OCI-LY7 (cell line): ENCODE results near the gene MUC3A. TPM values are rescaled to one million over a fixed set of nuclear protein-coding genes. Genes with fewer than 3 reads are reported as not detected.
"Not testable (repeated sequence)": the region's sequence is repeated elsewhere in the genome, so short reads cannot be mapped to it uniquely, and the experiment has no call there.

Experiments
- BruUV-seq: library from RNA; stranded (reverse); fragments of 400-500 nt; replicated peaks from 2 replicates; lab custom pipeline; 2021; lab: Mats Ljungman, UMichigan
- CTCF ChIA-PET: fragments of 300-600 bp; sonication (Branson Sonifier 250); formaldehyde crosslinking; loops from one replicate; lab custom pipeline; 2022; ENCODE audit warnings: antibody characterized with exemption; ENCODE audit not compliant: unreplicated experiment; lab: Charles Lee
- POLR2A ChIA-PET: fragments of 300-600 bp; sonication (Branson Sonifier 250); formaldehyde crosslinking; loops from one replicate; lab custom pipeline; 2022; ENCODE audit warnings: antibody characterized with exemption; lab: Charles Lee
- DNase-seq: peaks from one replicate; pipeline ENCODE4 v3.0.0-alpha.2; 2015; ENCODE audit warnings: low spot score
- H2AFZ ChIP-seq: fragments of 200-600 bp; sonication (generic), shearing (Covaris generic); 2 replicates; pipeline ENCODE4 v1.6.1; 2014; ENCODE audit warnings: mild to moderate bottlenecking, antibody characterized with exemption, low read length, moderate library complexity
- H3K27ac ChIP-seq: fragments of 200-600 bp; sonication (generic); 2 replicates; pipeline ENCODE4 v1.5.1; 2014; ENCODE audit warnings: mixed run types, low read depth, mild to moderate bottlenecking, moderate library complexity, low read length, inconsistent platforms; ENCODE audit not compliant: poor library complexity, severe bottlenecking
- H3K36me3 ChIP-seq: fragments of 200-600 bp; sonication (generic); 2 replicates; pipeline ENCODE4 v1.6.1; 2014; ENCODE audit warnings: mild to moderate bottlenecking, antibody characterized with exemption, low read length, moderate library complexity, mixed read lengths; ENCODE audit not compliant: insufficient read depth
- H3K4me1 ChIP-seq: fragments of 200-600 bp; sonication (generic); 2 replicates; pipeline ENCODE4 v1.5.1; 2014; ENCODE audit warnings: mild to moderate bottlenecking, low read length; ENCODE audit not compliant: insufficient read depth, poor library complexity, severe bottlenecking
- H3K4me2 ChIP-seq: fragments of 200-600 bp; sonication (generic); 2 replicates; pipeline ENCODE4 v1.6.1; 2014; ENCODE audit warnings: mild to moderate bottlenecking, low read length
- H3K4me3 ChIP-seq: fragments of 200-600 bp; sonication (generic); 2 replicates; pipeline ENCODE4 v1.5.1; 2014; ENCODE audit warnings: mild to moderate bottlenecking, low read depth, low read length; ENCODE audit not compliant: poor library complexity, severe bottlenecking
- H3K79me2 ChIP-seq: fragments of 200-600 bp; sonication (generic); 2 replicates; pipeline ENCODE4 v1.6.1; 2016; ENCODE audit warnings: low read depth, mild to moderate bottlenecking, low read length, moderate library complexity, mixed read lengths; ENCODE audit not compliant: insufficient read depth
- H3K9me2 ChIP-seq: fragments of 200-600 bp; sonication (generic); 2 replicates; pipeline ENCODE4 v1.6.1; 2016; ENCODE audit warnings: mild to moderate bottlenecking, low read length, mixed read lengths; ENCODE audit not compliant: insufficient read depth
- H3K9me3 ChIP-seq: fragments of 200-600 bp; sonication (generic); 2 replicates; pipeline ENCODE4 v1.6.1; 2014; ENCODE audit warnings: mild to moderate bottlenecking, mixed run types, low read length, mixed read lengths
- H4K20me1 ChIP-seq: fragments of 200-600 bp; sonication (generic); 2 replicates; pipeline ENCODE4 v1.6.1; 2014; ENCODE audit warnings: mild to moderate bottlenecking, antibody characterized with exemption, low read length, moderate library complexity, mixed read lengths; ENCODE audit not compliant: insufficient read depth
- EZH2phosphoT487 ChIP-seq: fragments of 200-600 bp; sonication (generic); IDR thresholded peaks from 2 replicates; pipeline ENCODE4 v1.6.1; 2018; ENCODE audit warnings: low read depth, borderline replicate concordance, mild to moderate bottlenecking, mixed run types, antibody characterized with exemption, low read length, moderate library complexity, mixed read lengths
- intact Hi-C: fragments of 100-400 bp; cut with micrococcal nuclease; formaldehyde crosslinking; loops from one replicate; pipeline ENCODE4 v1.10.0; 2022; ENCODE audit not compliant: unreplicated experiment
- total RNA-seq, 2 experiments: library from RNA; depleted of rRNA in 1 of 2; stranded (reverse); fragments of >200 nt in 1 of 2; shearing (Covaris generic) in 1 of 2; gene quantifications; 2 replicates each; pipeline ENCODE4 v1.2.3, GENCODE V29; 2014 to 2022
- TF ChIP-seq, protein P1 (sequence below): fragments of 200-600 bp; sonication (generic); conservative IDR thresholded peaks from 2 replicates; pipeline ENCODE4 v1.5.1; 2014; ENCODE audit warnings: mild to moderate bottlenecking, antibody characterized with exemption, low read length, moderate library complexity, mixed read lengths

MUC3A gene
- total RNA-seq, 2 experiments from 2014 or later = not detected

DNA sequence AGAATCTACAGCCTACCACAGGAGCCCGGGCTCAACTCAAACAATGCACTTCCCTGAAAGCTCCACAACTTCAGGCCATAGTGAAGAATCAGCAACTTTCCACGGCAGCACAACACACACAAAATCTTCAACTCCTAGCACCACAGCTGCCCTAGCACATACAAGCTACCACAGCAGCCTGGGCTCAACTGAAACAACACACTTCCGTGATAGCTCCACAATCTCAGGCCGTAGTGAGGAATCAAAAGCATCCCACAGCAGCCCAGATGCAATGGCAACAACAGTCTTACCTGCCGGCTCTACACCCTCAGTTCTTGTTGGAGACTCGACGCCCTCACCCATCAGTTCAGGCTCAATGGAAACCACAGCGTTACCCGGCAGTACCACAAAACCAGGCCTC lies 42.3 kb downstream of the MUC3A start:
- no peak overlapping the region for H3K4me2 ChIP-seq
- DNase-seq = no peak
- no peaks in the 10 kb centered on the region for H3K79me2 ChIP-seq
- TF ChIP-seq, protein P1, sequence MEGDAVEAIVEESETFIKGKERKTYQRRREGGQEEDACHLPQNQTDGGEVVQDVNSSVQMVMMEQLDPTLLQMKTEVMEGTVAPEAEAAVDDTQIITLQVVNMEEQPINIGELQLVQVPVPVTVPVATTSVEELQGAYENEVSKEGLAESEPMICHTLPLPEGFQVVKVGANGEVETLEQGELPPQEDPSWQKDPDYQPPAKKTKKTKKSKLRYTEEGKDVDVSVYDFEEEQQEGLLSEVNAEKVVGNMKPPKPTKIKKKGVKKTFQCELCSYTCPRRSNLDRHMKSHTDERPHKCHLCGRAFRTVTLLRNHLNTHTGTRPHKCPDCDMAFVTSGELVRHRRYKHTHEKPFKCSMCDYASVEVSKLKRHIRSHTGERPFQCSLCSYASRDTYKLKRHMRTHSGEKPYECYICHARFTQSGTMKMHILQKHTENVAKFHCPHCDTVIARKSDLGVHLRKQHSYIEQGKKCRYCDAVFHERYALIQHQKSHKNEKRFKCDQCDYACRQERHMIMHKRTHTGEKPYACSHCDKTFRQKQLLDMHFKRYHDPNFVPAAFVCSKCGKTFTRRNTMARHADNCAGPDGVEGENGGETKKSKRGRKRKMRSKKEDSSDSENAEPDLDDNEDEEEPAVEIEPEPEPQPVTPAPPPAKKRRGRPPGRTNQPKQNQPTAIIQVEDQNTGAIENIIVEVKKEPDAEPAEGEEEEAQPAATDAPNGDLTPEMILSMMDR = no peak
- no peak for TF ChIP-seq EZH2phosphoT487
- H3K27ac ChIP-seq = no peak overlapping the region
- POLR2A ChIA-PET = no interaction called here
- H3K9me2 ChIP-seq = no peaks in the 10 kb centered on the region
- no TSS peak for BruUV-seq
- no peak overlapping the region for H3K4me3 ChIP-seq
- intact Hi-C loops = no loop called here
- CTCF ChIA-PET = no interaction called here
- H4K20me1 ChIP-seq = no peaks in the 10 kb centered on the region
- no peaks in the 10 kb centered on the region for H3K36me3 ChIP-seq
- no peaks in the 10 kb centered on the region for H3K9me3 ChIP-seq
- H3K4me1 ChIP-seq = no peaks in the 10 kb centered on the region
- no peak overlapping the region for H2AFZ ChIP-seq

DNA sequence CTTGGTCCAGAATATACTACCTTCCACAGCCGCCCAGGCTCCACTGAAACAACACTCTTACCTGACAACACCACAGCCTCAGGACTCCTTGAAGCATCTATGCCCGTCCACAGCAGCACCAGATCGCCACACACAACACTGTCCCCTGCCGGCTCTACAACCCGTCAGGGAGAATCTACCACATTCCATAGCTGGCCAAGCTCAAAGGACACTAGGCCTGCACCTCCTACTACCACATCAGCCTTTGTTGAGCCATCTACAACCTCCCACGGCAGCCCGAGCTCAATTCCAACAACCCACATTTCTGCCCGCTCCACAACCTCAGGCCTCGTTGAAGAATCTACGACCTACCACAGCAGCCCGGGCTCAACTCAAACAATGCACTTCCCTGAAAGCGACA lies 42.9 kb downstream of the MUC3A start:
- DNase-seq, H3K9me3 ChIP-seq, POLR2A ChIA-PET, intact Hi-C loops, H3K27ac ChIP-seq, H3K4me2 ChIP-seq, H3K36me3 ChIP-seq, H3K4me3 ChIP-seq, H2AFZ ChIP-seq, BruUV-seq, H3K9me2 ChIP-seq, CTCF ChIA-PET, H4K20me1 ChIP-seq, H3K79me2 ChIP-seq, H3K4me1 ChIP-seq: not testable (repeated sequence)

DNA sequence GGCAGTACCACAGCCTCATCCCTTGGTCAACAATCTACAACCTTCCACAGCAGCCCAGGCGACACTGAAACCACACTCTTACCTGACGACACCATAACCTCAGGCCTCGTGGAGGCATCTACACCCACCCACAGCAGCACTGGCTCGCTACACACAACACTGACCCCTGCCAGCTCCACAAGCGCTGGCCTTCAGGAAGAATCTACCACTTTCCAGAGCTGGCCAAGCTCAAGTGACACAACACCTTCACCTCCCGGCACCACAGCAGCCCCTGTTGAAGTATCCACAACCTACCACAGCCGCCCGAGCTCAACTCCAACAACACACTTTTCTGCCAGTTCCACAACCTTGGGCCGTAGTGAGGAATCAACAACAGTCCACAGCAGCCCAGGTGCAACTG lies 45.3 kb downstream of the MUC3A start:
- H3K4me2 ChIP-seq, POLR2A ChIA-PET, H3K4me1 ChIP-seq, CTCF ChIA-PET, H4K20me1 ChIP-seq, H3K4me3 ChIP-seq, H3K27ac ChIP-seq, H2AFZ ChIP-seq, H3K9me2 ChIP-seq, BruUV-seq, H3K36me3 ChIP-seq, intact Hi-C loops, H3K79me2 ChIP-seq, DNase-seq, H3K9me3 ChIP-seq: not testable (repeated sequence)

DNA sequence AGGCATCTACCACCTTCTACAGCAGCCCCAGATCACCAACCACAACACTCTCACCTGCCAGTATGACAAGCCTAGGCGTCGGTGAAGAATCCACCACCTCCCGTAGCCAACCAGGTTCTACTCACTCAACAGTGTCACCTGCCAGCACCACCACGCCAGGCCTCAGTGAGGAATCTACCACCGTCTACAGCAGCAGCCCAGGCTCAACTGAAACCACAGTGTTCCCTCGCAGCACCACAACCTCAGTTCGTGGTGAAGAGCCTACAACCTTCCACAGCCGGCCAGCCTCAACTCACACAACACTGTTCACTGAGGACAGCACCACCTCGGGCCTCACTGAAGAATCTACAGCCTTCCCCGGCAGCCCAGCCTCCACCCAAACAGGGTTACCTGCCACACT lies 49.2 kb downstream of the MUC3A start:
- H3K9me3 ChIP-seq, H3K79me2 ChIP-seq, H3K27ac ChIP-seq, H3K36me3 ChIP-seq, H2AFZ ChIP-seq, H3K4me2 ChIP-seq, BruUV-seq, POLR2A ChIA-PET, H3K4me3 ChIP-seq, DNase-seq, CTCF ChIA-PET, H3K9me2 ChIP-seq, intact Hi-C loops, H3K4me1 ChIP-seq, H4K20me1 ChIP-seq: not testable (repeated sequence)

DNA sequence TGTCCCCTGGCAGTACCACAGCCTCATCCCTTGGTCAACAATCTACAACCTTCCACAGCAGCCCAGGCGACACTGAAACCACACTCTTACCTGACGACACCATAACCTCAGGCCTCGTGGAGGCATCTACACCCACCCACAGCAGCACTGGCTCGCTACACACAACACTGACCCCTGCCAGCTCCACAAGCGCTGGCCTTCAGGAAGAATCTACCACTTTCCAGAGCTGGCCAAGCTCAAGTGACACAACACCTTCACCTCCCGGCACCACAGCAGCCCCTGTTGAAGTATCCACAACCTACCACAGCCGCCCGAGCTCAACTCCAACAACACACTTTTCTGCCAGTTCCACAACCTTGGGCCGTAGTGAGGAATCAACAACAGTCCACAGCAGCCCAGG lies 50.0 kb downstream of the MUC3A start:
- H3K36me3 ChIP-seq, H3K4me3 ChIP-seq, H3K79me2 ChIP-seq, H3K4me1 ChIP-seq, H3K9me2 ChIP-seq, H3K27ac ChIP-seq, H3K4me2 ChIP-seq, DNase-seq, POLR2A ChIA-PET, CTCF ChIA-PET, H4K20me1 ChIP-seq, H3K9me3 ChIP-seq, intact Hi-C loops, H2AFZ ChIP-seq, BruUV-seq: not testable (repeated sequence)

DNA sequence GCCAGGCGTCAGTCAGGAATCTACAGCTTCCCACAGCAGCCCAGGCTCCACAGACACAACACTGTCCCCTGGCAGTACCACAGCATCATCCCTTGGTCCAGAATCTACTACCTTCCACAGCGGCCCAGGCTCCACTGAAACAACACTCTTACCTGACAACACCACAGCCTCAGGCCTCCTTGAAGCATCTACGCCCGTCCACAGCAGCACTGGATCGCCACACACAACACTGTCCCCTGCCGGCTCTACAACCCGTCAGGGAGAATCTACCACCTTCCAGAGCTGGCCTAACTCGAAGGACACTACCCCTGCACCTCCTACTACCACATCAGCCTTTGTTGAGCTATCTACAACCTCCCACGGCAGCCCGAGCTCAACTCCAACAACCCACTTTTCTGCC lies 50.7 kb downstream of the MUC3A start:
- CTCF ChIA-PET, BruUV-seq, intact Hi-C loops: not testable (repeated sequence)

More for the DNA sequence above, 50.7 kb downstream of the MUC3A start:
- H3K4me3 ChIP-seq, H3K4me2 ChIP-seq, H3K4me1 ChIP-seq, H3K9me3 ChIP-seq, POLR2A ChIA-PET, H3K79me2 ChIP-seq, H3K36me3 ChIP-seq, H3K9me2 ChIP-seq, DNase-seq, H3K27ac ChIP-seq, H2AFZ ChIP-seq, H4K20me1 ChIP-seq: not testable (repeated sequence)
